ENCODE measurements around the gene CCDC90B.

The CCDC90B gene

DNA sequence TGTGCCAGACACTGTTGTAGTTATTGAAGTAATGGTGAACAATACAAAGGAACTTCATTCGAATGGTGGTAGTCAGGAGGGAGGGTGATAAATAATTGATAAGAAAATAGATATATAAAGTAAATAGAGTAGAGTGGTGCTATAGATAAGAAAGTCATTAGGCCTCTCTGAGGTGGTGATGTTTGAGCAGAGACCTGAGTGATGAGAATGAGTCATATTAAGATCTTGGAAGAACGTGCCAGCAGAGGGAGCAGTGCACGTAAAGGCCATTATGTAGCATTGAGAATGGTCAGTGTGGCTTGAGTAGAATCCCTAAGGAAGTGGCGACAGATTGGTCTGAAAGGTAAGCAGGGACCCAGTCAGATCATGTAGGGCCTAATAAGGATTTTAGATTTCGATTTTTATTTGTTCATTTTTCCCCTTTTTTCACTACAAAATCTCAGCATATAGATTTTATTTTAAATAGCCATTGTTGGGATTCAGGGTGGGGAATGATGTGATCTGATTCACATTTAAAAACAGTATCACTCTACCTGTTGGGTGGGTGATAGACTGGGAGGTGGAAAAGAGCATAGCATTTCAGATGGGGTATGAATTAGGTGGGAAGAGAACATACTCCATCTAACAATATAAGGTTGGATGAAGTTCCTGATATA is 44.7 kb downstream of the CCDC90B start:
- in situ Hi-C loops (cut with MboI; ENCODE audit: low sequenced_read_pairs) = no loop called here

DNA sequence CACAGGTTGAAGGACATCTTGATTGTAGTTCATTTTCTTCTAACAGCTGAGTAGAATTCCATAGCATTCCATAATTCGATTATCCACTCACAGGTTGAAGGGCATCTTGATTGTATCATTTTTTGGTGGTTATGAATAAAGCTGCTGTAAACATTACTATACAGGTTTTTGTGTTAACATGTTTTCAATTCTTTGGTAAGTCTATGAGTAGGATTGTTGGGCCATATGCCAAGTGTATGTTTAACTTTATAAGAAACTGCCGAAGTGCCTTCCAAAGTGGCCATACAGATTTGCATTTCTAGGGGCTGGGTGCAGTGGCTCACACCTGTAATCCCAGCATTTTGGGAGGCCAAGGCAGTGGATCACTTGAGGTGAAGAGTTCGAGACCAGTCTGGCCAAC is 48.1 kb downstream of the CCDC90B start:
- in situ Hi-C loops (cut with MboI; ENCODE audit: low sequenced_read_pairs) = no loop called here

DNA sequence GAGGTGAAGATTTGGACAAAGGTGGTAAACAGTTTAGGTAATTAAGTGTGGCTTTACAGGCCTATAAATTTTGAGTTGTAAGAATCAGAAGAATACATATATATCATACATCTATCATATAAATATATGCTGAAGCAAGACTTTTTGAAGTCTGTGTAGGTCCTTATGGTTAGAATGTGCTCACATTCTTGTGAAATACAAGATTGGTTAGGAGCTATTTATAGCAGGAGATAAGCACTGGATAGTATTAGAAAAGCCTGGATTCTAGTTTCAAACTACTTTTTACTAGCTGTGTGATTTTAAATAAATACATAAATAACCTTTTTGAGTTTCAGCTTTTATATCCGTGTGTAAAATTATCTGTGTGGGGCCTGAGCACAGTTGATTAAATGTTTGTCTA is 50.3 kb downstream of the CCDC90B start:
- in situ Hi-C loops (cut with MboI; ENCODE audit: low sequenced_read_pairs) = no loop called here

DNA sequence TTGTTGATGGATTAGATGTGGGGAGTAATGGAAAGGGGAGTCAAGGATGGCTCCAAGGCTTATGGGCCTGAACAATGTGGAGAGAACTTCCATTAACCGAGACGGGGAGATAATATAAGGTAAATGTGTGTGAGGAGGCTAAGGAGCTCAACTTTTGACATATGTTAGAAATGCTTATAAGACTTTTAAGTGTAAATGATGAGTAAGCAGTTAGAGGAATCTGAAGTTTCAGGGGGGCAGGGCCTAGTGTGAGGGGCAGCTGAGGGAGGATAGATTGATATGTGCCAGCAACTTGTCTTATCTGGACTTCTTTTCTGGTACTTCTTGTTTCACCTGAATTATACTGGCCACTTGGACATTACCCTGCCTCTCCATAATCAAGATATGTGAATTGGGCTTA is 62.7 kb downstream of the CCDC90B start:
- in situ Hi-C loops (cut with MboI; ENCODE audit: low sequenced_read_pairs) = no loop called here

DNA sequence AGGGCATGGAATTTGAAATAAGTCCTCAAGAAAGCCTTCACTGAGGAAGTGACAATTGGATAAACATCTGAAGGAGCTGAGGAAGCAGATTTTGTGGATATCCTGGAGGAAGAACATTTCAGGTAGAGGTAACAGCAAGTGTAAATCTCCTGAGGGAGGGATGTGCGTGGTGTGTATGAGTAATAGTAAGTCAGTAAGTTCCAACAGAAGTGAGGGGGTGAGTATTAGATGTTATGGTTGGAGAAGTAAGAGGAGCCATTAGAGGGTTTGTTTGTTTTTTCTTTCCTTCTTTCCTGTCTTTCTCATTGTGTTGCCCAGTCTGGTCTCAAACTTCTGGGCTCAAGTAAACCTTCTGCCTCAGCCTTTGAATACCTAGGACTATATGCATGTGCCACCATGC is 63.7 kb downstream of the CCDC90B start:
- in situ Hi-C loops (cut with MboI; ENCODE audit: low sequenced_read_pairs) = no loop called here

DNA sequence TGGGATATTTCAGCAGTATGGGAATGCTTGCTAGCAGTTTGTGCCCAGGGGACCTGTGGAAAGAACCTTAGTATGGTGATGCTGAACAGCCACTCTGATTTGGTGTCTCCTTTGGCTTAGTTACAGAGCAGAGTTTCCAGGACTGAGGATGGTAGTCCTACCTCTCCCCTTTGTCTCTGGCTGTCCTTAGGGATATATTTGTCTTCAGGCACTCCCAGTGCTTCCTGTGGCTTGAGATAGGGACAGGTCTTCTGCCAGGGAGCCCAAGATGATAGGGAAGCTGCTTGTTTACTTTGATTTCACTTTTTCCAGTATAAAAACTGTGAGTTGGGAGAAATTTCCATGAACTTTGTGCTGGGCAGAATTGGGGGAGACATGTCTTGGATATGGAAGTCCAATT is 64.5 kb downstream of the CCDC90B start:
- in situ Hi-C loops (cut with MboI; ENCODE audit: low sequenced_read_pairs) = no loop called here

DNA sequence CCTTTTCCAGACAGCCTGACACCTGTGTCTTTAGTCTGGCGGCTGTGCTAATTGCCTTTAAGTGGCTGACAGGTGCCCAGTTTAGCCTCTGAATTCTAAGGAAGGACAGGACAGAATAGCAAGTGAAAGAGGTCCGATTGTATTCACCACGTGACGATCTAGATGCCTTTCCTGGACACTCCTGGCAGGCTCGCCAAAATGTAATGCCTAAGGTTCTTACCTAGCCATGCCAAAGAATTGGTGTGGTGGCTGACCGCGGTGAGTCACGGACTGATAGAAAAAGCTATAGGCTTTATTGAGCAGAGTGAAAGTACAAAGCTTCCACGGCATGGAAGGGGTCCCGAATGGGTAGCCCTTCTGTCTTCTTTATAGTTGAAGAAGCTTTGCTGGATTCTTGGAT is 65.9 kb downstream of the CCDC90B start:
- in situ Hi-C loops (cut with MboI; ENCODE audit: low sequenced_read_pairs) = no loop called here

DNA sequence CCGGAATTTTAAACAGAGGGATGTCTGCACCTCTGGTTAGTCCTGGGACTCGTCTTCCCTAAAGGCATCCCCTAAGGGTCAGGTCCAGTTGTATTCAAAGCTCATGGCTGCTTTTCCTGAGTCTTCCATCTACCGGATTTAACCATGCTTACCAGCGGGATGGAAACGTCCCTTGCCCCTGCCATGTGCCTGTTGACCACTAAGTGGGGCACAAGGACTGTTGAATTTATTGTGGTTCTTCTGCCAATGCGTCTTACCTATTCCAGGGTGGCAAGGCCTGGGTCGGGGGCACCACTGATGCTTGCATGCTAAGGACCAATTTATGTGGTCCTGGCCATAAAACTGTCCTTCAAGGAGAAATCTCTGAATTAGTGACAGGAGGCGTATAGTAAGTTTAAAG is 67.1 kb downstream of the CCDC90B start:
- in situ Hi-C loops (cut with MboI; ENCODE audit: low sequenced_read_pairs) = no loop called here
